WTC11 (cell line): ENCODE measurements around the gene CDYL. TPM values are rescaled to one million over a fixed set of nuclear protein-coding genes. Genes with fewer than 3 reads are reported as not detected.

Experiments
- ATAC-seq: fragments of 200-7000 bp; cut with Tn5 transposase; 2 replicates; pipeline ENCODE4 v1.10.0; 2021; ENCODE audit warnings: mild to moderate bottlenecking, moderate library complexity
- CTCF ChIA-PET: fragments of 300-600 bp; sonication (Branson Sonifier 250); formaldehyde crosslinking; loops from one replicate; lab custom pipeline; 2021; ENCODE audit warnings: antibody characterized with exemption; lab: Charles Lee
- POLR2A ChIA-PET: fragments of 350-600 bp; sonication (Branson Sonifier 250); formaldehyde crosslinking; loops from one replicate; lab custom pipeline; 2021; ENCODE audit warnings: antibody characterized with exemption; lab: Charles Lee
- DNase-seq: peaks from one replicate; pipeline ENCODE4 v3.0.0; 2021; ENCODE audit warnings: low spot score
- H3K27ac Mint-ChIP-seq: 2 replicates; pipeline ENCODE4 v1.8.0; 2021; ENCODE audit warnings: mixed read lengths
- H3K27me3 Mint-ChIP-seq: 2 replicates; pipeline ENCODE4 v1.8.0; 2021; ENCODE audit warnings: low read depth, mild to moderate bottlenecking, moderate library complexity, mixed read lengths
- H3K36me3 Mint-ChIP-seq: 2 replicates; pipeline ENCODE4 v1.8.0; 2021; ENCODE audit warnings: mixed read lengths
- H3K4me1 Mint-ChIP-seq: 2 replicates; pipeline ENCODE4 v1.8.0; 2022; ENCODE audit warnings: mixed read lengths
- H3K4me3 Mint-ChIP-seq: 2 replicates; pipeline ENCODE4 v1.8.0; 2021; ENCODE audit warnings: mild to moderate bottlenecking, moderate library complexity, mixed read lengths
- H3K9me3 Mint-ChIP-seq: 2 replicates; pipeline ENCODE4 v1.8.0; 2021; ENCODE audit warnings: mixed read lengths
- CBFB ChIP-seq: sonication (generic); formaldehyde crosslinking; IDR thresholded peaks from 2 replicates; pipeline ENCODE4 v1.8.1; 2022; ENCODE audit warnings: mild to moderate bottlenecking, low read depth, missing genetic modification reagents
- CREM ChIP-seq: sonication (generic); formaldehyde crosslinking; IDR thresholded peaks from 2 replicates; pipeline ENCODE4 v1.8.1; 2022; ENCODE audit warnings: mild to moderate bottlenecking, missing genetic modification reagents, moderate library complexity
- CTCF ChIP-seq: fragments of 200-600 bp; IDR thresholded peaks from 2 replicates; pipeline ENCODE4 v1.8.0; 2022; ENCODE audit warnings: antibody characterized with exemption
- E2F1 ChIP-seq: sonication (generic); formaldehyde crosslinking; IDR thresholded peaks from 2 replicates; pipeline ENCODE4 v1.8.0; 2022; ENCODE audit warnings: mild to moderate bottlenecking, missing genetic modification reagents
- E2F5 ChIP-seq: sonication (generic); formaldehyde crosslinking; IDR thresholded peaks from 2 replicates; pipeline ENCODE4 v1.8.1; 2022; ENCODE audit warnings: mild to moderate bottlenecking, moderate library complexity, missing genetic modification reagents
- ERG ChIP-seq: fragments of 250-450 bp; sonication (Bioruptor Pico); IDR thresholded peaks from 2 replicates; pipeline ENCODE4 v1.8.0; 2021; ENCODE audit warnings: mild to moderate bottlenecking
- GTF2I ChIP-seq: fragments of 250-450 bp; sonication (Bioruptor Pico); conservative IDR thresholded peaks from 2 replicates; pipeline ENCODE4 v1.4.0; 2021; ENCODE audit warnings: mild to moderate bottlenecking
- RELA ChIP-seq: sonication (generic); formaldehyde crosslinking; IDR thresholded peaks from 2 replicates; pipeline ENCODE4 v1.8.1; 2022; ENCODE audit warnings: missing genetic modification reagents, mild to moderate bottlenecking, borderline replicate concordance
- TP53 ChIP-seq: sonication (generic); formaldehyde crosslinking; IDR thresholded peaks from 2 replicates; pipeline ENCODE4 v1.8.1; 2023; ENCODE audit warnings: mild to moderate bottlenecking, missing genetic modification reagents
- ZBTB43 ChIP-seq: sonication (generic); formaldehyde crosslinking; IDR thresholded peaks from 2 replicates; pipeline ENCODE4 v1.8.1; 2023; ENCODE audit warnings: mild to moderate bottlenecking, missing genetic modification reagents
- ZNF232 ChIP-seq: sonication (generic); formaldehyde crosslinking; IDR thresholded peaks from 2 replicates; pipeline ENCODE4 v1.8.0; 2022; ENCODE audit warnings: mild to moderate bottlenecking, missing genetic modification reagents
- ZNF317 ChIP-seq: sonication (generic); formaldehyde crosslinking; IDR thresholded peaks from 2 replicates; pipeline ENCODE4 v1.8.1; 2023; ENCODE audit warnings: low read depth, mild to moderate bottlenecking, moderate library complexity, missing genetic modification reagents, borderline replicate concordance
- ZNF416 ChIP-seq: fragments of 250-450 bp; sonication (Bioruptor Pico); IDR thresholded peaks from 2 replicates; pipeline ENCODE4 v1.9.0; 2021; ENCODE audit warnings: mild to moderate bottlenecking, inconsistent platforms
- ZNF532 ChIP-seq: fragments of 250-450 bp; sonication (Bioruptor Pico); IDR thresholded peaks from 2 replicates; pipeline ENCODE4 v1.9.0; 2021; ENCODE audit warnings: mild to moderate bottlenecking, borderline replicate concordance
- total RNA-seq: library from RNA; stranded (reverse); gene quantifications from 3 replicates; pipeline ENCODE4 v1.2.3, GENCODE V29; 2021

The CDYL gene
- total RNA-seq, 1 experiment from 2014 or later: 92.0 TPM

GRCh38 chr6:4743062-4743461, 33.1 kb upstream of the CDYL start (continued):
- TF ChIP-seq E2F1 (CRISPR knock-in tag) (no peak), E2F5 (CRISPR knock-in tag) (no peak), ZNF317 (no peak), ZNF416 (CRISPR knock-in tag) (no peak), ZBTB43 (CRISPR knock-in tag) (no peak), ERG (CRISPR knock-in tag) (no peak), ZNF232 (CRISPR knock-in tag) (no peak), ZNF532 (no peak), CBFB (CRISPR knock-in tag) (no peak)

- no peak overlapping the region for H3K27ac Mint-ChIP-seq
- no peak for DNase-seq
- H3K4me3 Mint-ChIP-seq: no peak overlapping the region
- peaks cover 71% of the 10 kb centered on the region for H3K27me3 Mint-ChIP-seq
- no peaks in the 10 kb centered on the region for H3K36me3 Mint-ChIP-seq
- ChIA-PET POLR2A (no interaction called here), CTCF (no interaction called here)
- TF ChIP-seq RELA (no peak), CBFB (CRISPR knock-in tag) (no peak)
- TF ChIP-seq, all 79 proteins: peak for 0
- Mint-ChIP-seq H3K4me1 (no peaks in the 10 kb centered on the region), H3K9me3 (no peaks in the 10 kb centered on the region)
- no peak for ATAC-seq
Measured at GRCh38 chr6:4743926-4744325, 32.3 kb upstream of the CDYL start.

GRCh38 chr6:4747588-4747987, 28.6 kb upstream of the CDYL start:
- H3K9me3 Mint-ChIP-seq: no peaks in the 10 kb centered on the region
- peaks cover 14% of the 10 kb centered on the region for H3K4me1 Mint-ChIP-seq
- TF ChIP-seq TP53 (CRISPR knock-in tag) (no peak), CREM (CRISPR knock-in tag) (no peak), CTCF (no peak), GTF2I (no peak)
- TF ChIP-seq, all 79 proteins: peak for 0
- no peak overlapping the region for H3K27ac Mint-ChIP-seq
- peaks cover 94% of the 10 kb centered on the region for H3K27me3 Mint-ChIP-seq
- H3K4me3 Mint-ChIP-seq: no peak overlapping the region
- CTCF ChIA-PET: no interaction called here
- POLR2A ChIA-PET: no interaction called here
- no peak for DNase-seq
- ATAC-seq: no peak
- no peaks in the 10 kb centered on the region for H3K36me3 Mint-ChIP-seq
